HG02759 (cell line): ENCODE results near the gene SKI.

ENCODE experiments used
- ATAC-seq: cut with Tn5 transposase; IDR thresholded peaks from one replicate; pipeline ENCODE4 v1.9.1; 2021; ENCODE audit warnings: mild to moderate bottlenecking, moderate library complexity; ENCODE audit not compliant: unreplicated experiment

SKI gene

GRCh38 chr1:2228157-2228594 is at the start of gene SKI:
SKI (plus strand) TSS chr1:2228319; CDS start chr1:2228767, 448 bp downstream.
- ATAC-seq = no peak

- ATAC-seq = no peak
Observed at GRCh38 chr1:2178875-2179274, 49.2 kb upstream of the SKI start.

- no peak for ATAC-seq
Observed at GRCh38 chr1:2179283-2180013, 48.7 kb upstream of the SKI start.

DNA sequence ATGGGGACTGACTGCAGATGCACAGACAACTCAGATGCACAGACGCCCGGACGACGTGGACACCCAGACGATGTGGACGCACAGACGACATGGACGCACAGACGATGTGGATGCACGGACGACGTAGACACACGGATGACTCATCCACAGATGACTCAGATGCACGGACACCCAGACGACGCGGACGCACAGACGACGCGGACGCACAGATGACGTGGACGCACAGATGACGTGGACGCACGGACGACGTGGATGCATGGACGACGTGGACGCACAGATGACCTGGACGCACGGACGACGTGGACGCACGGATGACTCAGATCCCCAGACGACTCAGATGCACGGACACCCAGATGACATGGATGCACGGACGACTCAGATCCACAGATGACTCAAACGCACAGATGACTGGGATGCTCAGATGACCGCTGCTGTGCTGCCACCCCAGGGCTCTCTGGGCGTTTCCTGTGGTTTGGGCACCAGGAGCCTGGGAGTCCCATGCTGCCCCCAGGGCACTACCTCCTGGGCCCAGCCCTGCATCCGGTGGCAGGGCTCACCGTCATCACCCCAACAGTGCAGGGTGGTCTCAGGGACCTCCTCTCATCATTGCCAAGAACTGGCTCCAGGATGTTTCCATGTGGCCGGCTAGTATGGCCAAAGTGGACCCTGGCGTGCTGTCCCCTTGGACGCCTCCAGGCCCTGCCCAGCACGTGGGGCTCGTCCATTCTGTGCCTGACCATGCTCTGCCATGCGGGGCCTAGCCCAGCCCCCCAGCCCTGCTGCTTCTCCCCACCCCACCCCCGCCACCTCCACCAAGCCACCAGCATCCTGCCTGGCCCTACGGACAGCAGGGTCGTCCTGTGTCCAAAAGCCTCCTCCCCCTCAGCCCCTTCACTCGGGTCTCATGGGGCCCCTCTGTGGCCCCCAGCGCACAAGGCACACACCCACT is 47.5 kb upstream of the SKI start:
- no peak for ATAC-seq

DNA sequence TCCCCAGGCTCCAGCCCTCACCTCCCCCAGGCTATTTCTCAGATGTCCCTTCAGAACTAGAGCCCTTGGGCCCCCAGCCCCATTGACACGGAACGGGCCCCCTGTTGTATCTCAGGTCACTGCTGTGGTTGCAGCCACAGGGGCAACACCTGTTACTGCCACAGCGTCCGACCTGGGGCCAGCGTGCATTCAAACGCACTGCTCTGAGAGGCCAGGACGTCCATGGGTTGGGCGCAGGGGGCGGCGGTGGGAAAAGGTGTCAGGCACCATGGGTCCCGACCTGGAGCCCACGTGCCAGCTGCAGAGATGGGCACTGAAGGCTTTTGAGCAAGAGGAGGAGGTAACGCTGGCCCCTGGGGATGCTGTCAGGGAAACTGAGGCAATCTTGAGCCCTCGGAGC is 46.8 kb upstream of the SKI start:
- no peak for ATAC-seq

DNA sequence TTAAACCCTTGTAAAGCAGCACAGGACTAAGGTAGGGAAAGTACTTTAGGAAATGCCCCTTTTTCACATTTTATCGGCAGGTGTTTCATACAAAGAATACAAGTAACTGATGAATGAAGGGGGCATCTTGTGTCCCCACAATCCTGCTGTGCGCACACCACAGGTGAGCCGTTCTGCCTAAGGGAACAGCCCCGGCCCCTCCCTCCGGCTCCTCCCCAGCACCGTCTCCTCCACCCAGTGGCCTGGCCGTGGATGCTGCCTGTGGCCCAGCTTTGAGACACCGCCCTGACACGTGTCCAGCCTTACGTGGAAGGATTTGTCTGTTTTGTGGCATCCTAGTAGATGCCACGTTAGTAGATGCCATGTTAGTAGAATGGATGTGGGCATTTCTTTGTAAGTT is 46.4 kb upstream of the SKI start:
- ATAC-seq = no peak

GRCh38 chr1:2182376-2182775 is 45.7 kb upstream of the SKI start:
- no peak for ATAC-seq

- no peak for ATAC-seq
Observed at GRCh38 chr1:2183937-2184334, 44.2 kb upstream of the SKI start.

- ATAC-seq = no peak
Observed at GRCh38 chr1:2184531-2184930, 43.6 kb upstream of the SKI start.

DNA sequence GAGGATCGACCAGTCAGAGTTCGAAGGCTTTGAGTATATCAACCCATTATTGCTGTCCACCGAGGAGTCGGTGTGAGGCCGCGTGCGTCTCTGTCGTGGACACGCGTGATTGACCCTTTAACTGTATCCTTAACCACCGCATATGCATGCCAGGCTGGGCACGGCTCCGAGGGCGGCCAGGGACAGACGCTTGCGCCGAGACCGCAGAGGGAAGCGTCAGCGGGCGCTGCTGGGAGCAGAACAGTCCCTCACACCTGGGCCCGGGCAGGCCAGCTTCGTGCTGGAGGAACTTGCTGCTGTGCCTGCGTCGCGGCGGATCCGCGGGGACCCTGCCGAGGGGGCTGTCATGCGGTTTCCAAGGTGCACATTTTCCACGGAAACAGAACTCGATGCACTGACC is 43.2 kb upstream of the SKI start:
- ATAC-seq = no peak

- ATAC-seq = no peak
Observed at GRCh38 chr1:2185880-2186855, 42.0 kb upstream of the SKI start.

DNA sequence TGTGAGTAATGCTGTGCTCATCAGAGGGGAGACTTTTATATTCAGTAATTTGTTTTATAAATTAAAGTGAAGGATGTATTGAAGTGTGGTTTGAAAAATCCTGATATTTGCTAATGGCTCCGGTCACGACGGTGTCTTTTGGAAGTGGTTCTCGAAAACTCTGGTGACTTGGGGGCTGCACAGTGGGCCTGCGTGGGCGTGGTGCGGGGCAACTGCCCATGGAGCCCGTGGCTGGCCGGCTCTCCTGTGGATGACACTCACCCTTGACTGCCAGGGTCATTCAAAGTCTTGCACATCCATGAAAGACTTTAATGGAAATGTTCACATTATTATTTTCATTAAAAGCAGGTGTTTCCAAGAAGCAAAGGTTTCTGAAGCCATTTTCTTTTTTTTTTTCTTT is 41.2 kb upstream of the SKI start:
- ATAC-seq = no peak

GRCh38 chr1:2187619-2188018 is 40.5 kb upstream of the SKI start:
- ATAC-seq = no peak

DNA sequence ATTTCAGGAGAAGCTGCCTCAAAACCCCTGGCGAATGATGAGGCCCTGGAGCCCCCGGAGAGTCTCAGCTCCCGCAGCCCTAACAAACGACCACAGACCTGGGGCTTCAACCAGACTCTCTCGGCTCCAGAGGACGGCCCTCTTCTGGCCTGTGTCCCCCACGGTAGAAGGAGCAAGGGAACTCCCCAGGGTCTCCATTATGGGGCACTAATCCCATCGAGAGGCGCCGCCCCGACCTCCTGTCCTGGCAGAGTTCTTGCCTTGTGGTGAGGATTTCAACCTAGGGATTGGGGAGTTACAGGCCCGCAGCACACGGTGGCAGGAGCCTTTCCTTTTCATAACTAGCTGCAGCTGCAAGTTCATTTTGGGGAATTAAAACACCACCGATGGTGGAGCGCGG is 39.8 kb upstream of the SKI start:
- no peak for ATAC-seq

- peak; percentile 46 for ATAC-seq
Observed at GRCh38 chr1:2189459-2190425, 38.4 kb upstream of the SKI start.

- ATAC-seq = no peak
Observed at GRCh38 chr1:2190491-2190976, 37.6 kb upstream of the SKI start.

- no peak for ATAC-seq
Observed at GRCh38 chr1:2192031-2192995, 35.8 kb upstream of the SKI start.

- ATAC-seq = no peak
Observed at GRCh38 chr1:2193514-2194281, 34.4 kb upstream of the SKI start.
